Activated CD8-positive, alpha-beta T cell treated with anti-CD3 and anti-CD28 coated beads, Interleukin-2, amount 10 ng/mL, durations not matched to agents 7 days and 5 days (primary cell): ENCODE measurements around the gene ACOXL. TPM values are rescaled to one million over a fixed set of nuclear protein-coding genes. Genes with fewer than 3 reads are reported as not detected.

Experiments
- ATAC-seq: fragments of 150-1000 bp; cut with Tn5 transposase; one replicate; pipeline ENCODE4 v1.10.0; 2021; ENCODE audit warnings: moderate library complexity
- CTCF ChIA-PET: fragments of 350-600 bp; sonication (Branson Sonifier 250); formaldehyde crosslinking; loops from one replicate; lab custom pipeline; 2021; ENCODE audit warnings: antibody characterized with exemption; lab: Charles Lee
- POLR2A ChIA-PET: fragments of 350-600 bp; sonication (Branson Sonifier 250); formaldehyde crosslinking; loops from one replicate; lab custom pipeline; 2021; ENCODE audit warnings: antibody characterized with exemption; lab: Charles Lee
- DNase-seq: peaks from one replicate; pipeline ENCODE4 v3.0.0-alpha.2; 2020
- H3K27ac Mint-ChIP-seq: one replicate; pipeline ENCODE4 v1.8.0; 2021; ENCODE audit warnings: mild to moderate bottlenecking, mixed read lengths
- H3K27me3 Mint-ChIP-seq: one replicate; pipeline ENCODE4 v1.8.0; 2021; ENCODE audit warnings: low read depth, mixed read lengths
- H3K36me3 Mint-ChIP-seq: one replicate; pipeline ENCODE4 v1.8.0; 2021; ENCODE audit warnings: low read depth, mixed read lengths
- H3K4me1 Mint-ChIP-seq: one replicate; pipeline ENCODE4 v1.8.0; 2021; ENCODE audit warnings: low read depth, mixed read lengths
- H3K4me3 Mint-ChIP-seq: one replicate; pipeline ENCODE4 v1.8.0; 2021; ENCODE audit warnings: mild to moderate bottlenecking, mixed read lengths
- H3K9me3 Mint-ChIP-seq: one replicate; pipeline ENCODE4 v1.8.0; 2022; ENCODE audit warnings: mixed read lengths; ENCODE audit not compliant: insufficient read depth
- total RNA-seq, 2 experiments: library from RNA; stranded (reverse); gene quantifications; one replicate each; pipeline ENCODE4 v1.2.3, GENCODE V29; 2021

The ACOXL gene
- total RNA-seq, 2 experiments from 2014 or later: not detected

DNA sequence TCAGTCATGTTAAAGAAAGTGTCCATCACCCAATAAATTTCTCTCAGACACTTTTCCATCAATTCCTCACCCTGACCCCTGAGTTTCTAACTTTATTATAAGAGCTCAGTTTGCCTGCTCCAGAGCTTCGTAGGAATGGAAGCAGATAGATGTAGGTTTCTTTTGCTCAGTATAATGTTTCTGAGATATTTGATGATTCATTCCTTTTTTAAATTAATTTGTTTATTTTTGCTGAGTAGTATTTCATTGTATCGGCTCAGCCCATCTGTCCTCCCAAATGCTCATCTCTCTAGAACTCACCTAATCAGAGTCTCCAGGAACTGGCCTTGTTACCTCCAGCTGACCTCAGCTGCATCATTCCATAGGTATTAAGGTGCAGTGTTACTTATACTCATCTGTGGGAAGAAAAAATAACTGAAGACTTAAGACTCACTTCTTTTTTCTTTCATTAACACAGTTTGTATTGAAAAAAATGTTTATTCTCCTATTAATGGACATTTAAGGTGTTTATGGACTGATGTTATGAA lies 376.4 kb downstream of the ACOXL start:
- ChIA-PET POLR2A (no interaction called here), CTCF (no interaction called here)
- H3K4me1 Mint-ChIP-seq: no peaks in the 10 kb centered on the region
- H3K4me3 Mint-ChIP-seq: no peak overlapping the region
- H3K9me3 Mint-ChIP-seq: no peaks in the 10 kb centered on the region
- ATAC-seq: no peak
- H3K27ac Mint-ChIP-seq: no peak overlapping the region
- DNase-seq: no peak
- no peaks in the 10 kb centered on the region for H3K36me3 Mint-ChIP-seq
- H3K27me3 Mint-ChIP-seq: peaks cover 27% of the 10 kb centered on the region

DNA sequence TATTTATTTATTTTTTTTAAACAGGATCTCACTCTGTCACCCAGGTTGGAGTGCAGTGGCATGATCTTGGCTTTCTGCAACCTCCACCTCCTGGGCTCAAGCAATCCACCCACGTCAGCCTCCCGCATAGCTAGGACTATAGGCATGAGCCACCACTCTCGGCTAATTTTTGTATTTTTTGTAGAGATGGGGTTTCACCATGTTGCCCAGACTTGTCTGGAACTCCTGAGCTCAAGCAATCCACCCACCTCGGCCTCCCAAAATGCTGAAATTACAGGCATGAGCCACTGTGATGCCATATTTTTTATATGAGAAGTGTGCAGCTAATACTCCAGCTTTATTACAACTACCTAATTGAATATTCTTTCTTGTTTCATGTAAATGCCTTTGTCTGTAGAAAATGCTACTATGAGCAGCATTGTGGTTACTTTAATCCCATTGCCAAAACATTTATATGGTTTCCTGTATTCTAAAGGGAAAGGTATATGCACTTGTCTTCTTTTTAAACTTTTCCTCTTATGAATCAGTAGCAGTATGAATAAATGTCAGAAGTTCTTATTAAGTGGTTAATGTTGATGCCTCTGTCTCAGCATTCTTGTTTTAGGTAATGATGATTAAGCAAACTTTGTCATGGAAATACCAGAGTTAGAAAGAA lies 378.9 kb downstream of the ACOXL start:
- CTCF ChIA-PET: no interaction called here
- POLR2A ChIA-PET: no interaction called here
- DNase-seq (no peak), ATAC-seq (no peak)
- H3K9me3 Mint-ChIP-seq: no peaks in the 10 kb centered on the region
- H3K36me3 Mint-ChIP-seq: no peaks in the 10 kb centered on the region
- H3K27ac Mint-ChIP-seq: no peak overlapping the region
- peaks cover 5% of the 10 kb centered on the region for H3K4me1 Mint-ChIP-seq
- peaks cover 28% of the 10 kb centered on the region for H3K27me3 Mint-ChIP-seq
- H3K4me3 Mint-ChIP-seq: no peak overlapping the region

DNA sequence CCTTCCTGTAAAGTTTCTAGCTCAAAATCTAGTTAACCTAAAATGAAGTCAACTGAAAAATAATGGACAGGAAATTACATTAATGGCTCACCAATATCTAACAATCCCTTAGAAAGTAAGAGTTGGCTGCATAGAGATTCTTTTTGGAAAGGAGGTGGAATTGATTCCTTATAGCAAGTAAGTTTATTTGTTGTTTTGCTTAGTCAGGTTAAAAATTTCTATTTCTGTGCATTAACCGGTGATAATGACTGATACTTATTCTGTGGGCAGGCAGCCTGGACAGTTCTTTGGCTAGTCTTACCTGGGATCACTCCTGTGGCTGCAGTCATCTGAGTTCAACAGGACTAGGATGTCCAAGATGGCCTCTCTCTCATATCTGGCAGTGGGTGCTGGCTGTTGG lies 381.5 kb downstream of the ACOXL start:
- Mint-ChIP-seq H3K27ac (no peak overlapping the region), H3K27me3 (peaks cover 49% of the 10 kb centered on the region), H3K4me1 (peaks cover 30% of the 10 kb centered on the region), H3K9me3 (no peaks in the 10 kb centered on the region), H3K4me3 (no peak overlapping the region), H3K36me3 (no peaks in the 10 kb centered on the region)
- ChIA-PET CTCF (no interaction called here), POLR2A (no interaction called here)
- ATAC-seq: no peak
- no peak for DNase-seq

GRCh38 chr2:111116011-111116746 lies 383.8 kb downstream of the ACOXL start:
- H3K4me3 Mint-ChIP-seq: no peak overlapping the region
- no peak for ATAC-seq
- H3K27me3 Mint-ChIP-seq: peaks cover 56% of the 10 kb centered on the region
- no peak for DNase-seq
- H3K4me1 Mint-ChIP-seq: peaks cover 42% of the 10 kb centered on the region
- no peaks in the 10 kb centered on the region for H3K36me3 Mint-ChIP-seq
- CTCF ChIA-PET: interaction anchor here (0.9 to 2.5 kb wide), 5 partner anchors 9 to 304 kb away, joined by 3 to 22 read pairs (median 4); no protein-coding TSS in a partner anchor
- POLR2A ChIA-PET: no interaction called here
- H3K27ac Mint-ChIP-seq: no peak overlapping the region
- H3K9me3 Mint-ChIP-seq: no peaks in the 10 kb centered on the region

- H3K9me3 Mint-ChIP-seq: no peaks in the 10 kb centered on the region
- H3K36me3 Mint-ChIP-seq: peaks cover 1% of the 10 kb centered on the region
- peak; percentile 79 for DNase-seq
- H3K27ac Mint-ChIP-seq: no peak overlapping the region
- POLR2A ChIA-PET: no interaction called here
- peaks cover 44% of the 10 kb centered on the region for H3K4me1 Mint-ChIP-seq
- H3K4me3 Mint-ChIP-seq: peak overlapping the region; percentile 73
- H3K27me3 Mint-ChIP-seq: peaks cover 56% of the 10 kb centered on the region
- CTCF ChIA-PET: interaction anchor here (0.6 to 2.5 kb wide), 9 partner anchors 8 to 304 kb away, joined by 3 to 22 read pairs (median 3); no protein-coding TSS in a partner anchor
- peak; percentile 37 for ATAC-seq
Measured at GRCh38 chr2:111116843-111117597, 384.6 kb downstream of the ACOXL start.

- ATAC-seq: no peak
- H3K4me1 Mint-ChIP-seq: peaks cover 45% of the 10 kb centered on the region
- peak overlapping the region; percentile 6 for H3K27ac Mint-ChIP-seq
- H3K4me3 Mint-ChIP-seq: peak overlapping the region; percentile 73
- no peak for DNase-seq
- ChIA-PET POLR2A (interaction anchor here (0.6 kb wide), 1 partner anchor 78 kb away, joined by 4 read pairs; no protein-coding TSS in a partner anchor), CTCF (interaction anchor here (0.6 to 2.5 kb wide), 8 partner anchors 14 to 585 kb away, joined by 3 to 22 read pairs (median 3); no protein-coding TSS in a partner anchor)
- peaks cover 1% of the 10 kb centered on the region for H3K36me3 Mint-ChIP-seq
- no peaks in the 10 kb centered on the region for H3K9me3 Mint-ChIP-seq
- peaks cover 50% of the 10 kb centered on the region for H3K27me3 Mint-ChIP-seq
Measured at GRCh38 chr2:111117598-111118480, 385.5 kb downstream of the ACOXL start.

GRCh38 chr2:111118481-111118980 lies 386.2 kb downstream of the ACOXL start:
- H3K9me3 Mint-ChIP-seq: no peaks in the 10 kb centered on the region
- ATAC-seq (no peak), DNase-seq (no peak)
- H3K36me3 Mint-ChIP-seq: peaks cover 3% of the 10 kb centered on the region
- peaks cover 44% of the 10 kb centered on the region for H3K27me3 Mint-ChIP-seq
- peak overlapping the region; percentile 6 for H3K27ac Mint-ChIP-seq
- peak overlapping the region; percentile 73 for H3K4me3 Mint-ChIP-seq
- POLR2A ChIA-PET: no interaction called here
- CTCF ChIA-PET: interaction anchor here (0.6 to 2.5 kb wide), 3 partner anchors 257 to 584 kb away, joined by 3 to 22 read pairs (median 3); no protein-coding TSS in a partner anchor
- H3K4me1 Mint-ChIP-seq: peaks cover 49% of the 10 kb centered on the region

GRCh38 chr2:111118981-111119821 lies 386.8 kb downstream of the ACOXL start:
- CTCF ChIA-PET: no interaction called here
- DNase-seq (peak; percentile 39), ATAC-seq (no peak)
- peak overlapping the region; percentile 39 for H3K27ac Mint-ChIP-seq
- H3K4me3 Mint-ChIP-seq: peak overlapping the region; percentile 73
- H3K36me3 Mint-ChIP-seq: peaks cover 7% of the 10 kb centered on the region
- peaks cover 52% of the 10 kb centered on the region for H3K4me1 Mint-ChIP-seq
- no peaks in the 10 kb centered on the region for H3K9me3 Mint-ChIP-seq
- peaks cover 42% of the 10 kb centered on the region for H3K27me3 Mint-ChIP-seq
- POLR2A ChIA-PET: no interaction called here

- Mint-ChIP-seq H3K4me3 (peak overlapping the region; percentile 73), H3K4me1 (peaks cover 54% of the 10 kb centered on the region), H3K36me3 (peaks cover 13% of the 10 kb centered on the region), H3K27ac (no peak overlapping the region), H3K27me3 (peaks cover 39% of the 10 kb centered on the region), H3K9me3 (no peaks in the 10 kb centered on the region)
- ChIA-PET POLR2A (no interaction called here), CTCF (interaction anchor here (1.0 to 1.2 kb wide), 3 partner anchors 118 to 279 kb away, joined by 3 to 5 read pairs (median 3); no protein-coding TSS in a partner anchor)
- DNase-seq: no peak
- ATAC-seq: no peak
Measured at GRCh38 chr2:111119822-111120252, 387.5 kb downstream of the ACOXL start.
